ENCODE results near the gene ATF4. TPM values are rescaled to one million over a fixed set of nuclear protein-coding genes. Genes with fewer than 3 reads are reported as not detected.

Gene ATF4
- total RNA-seq, 2 donors from 2014 or later: 262 to 356 TPM

DNA sequence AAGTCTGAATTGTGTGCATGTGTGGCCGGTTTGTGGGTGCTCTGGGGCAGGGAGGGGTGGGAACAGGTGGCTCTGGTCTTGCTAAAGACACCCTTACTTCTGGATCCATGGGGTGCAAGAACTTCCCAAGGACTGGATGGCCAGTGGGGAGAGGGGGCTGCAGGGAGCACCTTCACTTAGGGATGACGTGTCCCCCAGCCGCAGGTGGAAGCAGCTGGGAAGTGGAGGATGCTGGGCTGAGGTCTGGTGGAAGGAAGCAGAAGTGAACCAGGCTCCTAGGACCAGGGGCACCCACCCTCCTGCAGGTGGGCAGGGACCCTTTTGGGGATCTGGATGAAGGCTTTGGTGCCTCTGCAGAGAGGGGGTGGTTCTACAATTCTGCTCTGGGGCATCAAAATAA lies 28.2 kb upstream of the ATF4 start:
- no peaks in the 10 kb centered on the region for H3K36me3 ChIP-seq (replicated peaks in 1 of 2; ENCODE audit: insufficient read depth in 1 of 2, low read depth in 2 of 2)
- TF ChIP-seq POLR2A (IDR thresholded peaks at IDR 0.05) (no peak), CTCF (IDR thresholded peaks at IDR 0.05) (no peak)
- no peak for DNase-seq
- H3K9me3 ChIP-seq: no peaks in the 10 kb centered on the region
- H3K27ac ChIP-seq: no peak overlapping the region
- peaks cover 10% of the 10 kb centered on the region for H3K4me1 ChIP-seq
- no peaks in the 10 kb centered on the region for H3K27me3 ChIP-seq
- intact Hi-C loops (cut with DNase I): no loop called here
- 57 to 58% methylated on average over 2 to 3 of the region's 3 CpGs for WGBS, 2 donors
- no peak overlapping the region for H3K4me3 ChIP-seq
- no peak for ATAC-seq

GRCh38 chr22:39493759-39494158 lies 26.6 kb upstream of the ATF4 start:
- 29 to 40% methylated on average over 4 of the region's 4 CpGs for WGBS, 2 donors
- intact Hi-C loops (cut with DNase I): no loop called here
- Histone ChIP-seq H3K27me3 (no peaks in the 10 kb centered on the region), H3K36me3 (replicated peaks in 1 of 2; ENCODE audit: insufficient read depth in 1 of 2, low read depth in 2 of 2) (no peaks in the 10 kb centered on the region), H3K4me3 (no peak overlapping the region), H3K4me1 (peaks cover 10% of the 10 kb centered on the region), H3K27ac (no peak overlapping the region), H3K9me3 (no peaks in the 10 kb centered on the region)
- ATAC-seq (no peak), DNase-seq (no peak)
- no peak for TF ChIP-seq POLR2A (IDR thresholded peaks at IDR 0.05)

- ATAC-seq (no peak), DNase-seq (no peak)
- Histone ChIP-seq H3K9me3 (no peaks in the 10 kb centered on the region), H3K27ac (no peak overlapping the region), H3K4me3 (no peak overlapping the region), H3K27me3 (no peaks in the 10 kb centered on the region), H3K4me1 (peaks cover 10% of the 10 kb centered on the region), H3K36me3 (replicated peaks in 1 of 2; ENCODE audit: insufficient read depth in 1 of 2, low read depth in 2 of 2) (no peaks in the 10 kb centered on the region)
- WGBS, 2 donors: 74 to 79% methylated on average over 10 of the region's 10 CpGs
- intact Hi-C loops (cut with DNase I): no loop called here
- no peak for TF ChIP-seq POLR2A (IDR thresholded peaks at IDR 0.05)
- no peak for TF ChIP-seq CTCF (IDR thresholded peaks at IDR 0.05)
Measured at GRCh38 chr22:39494471-39495120, 25.8 kb upstream of the ATF4 start.

DNA sequence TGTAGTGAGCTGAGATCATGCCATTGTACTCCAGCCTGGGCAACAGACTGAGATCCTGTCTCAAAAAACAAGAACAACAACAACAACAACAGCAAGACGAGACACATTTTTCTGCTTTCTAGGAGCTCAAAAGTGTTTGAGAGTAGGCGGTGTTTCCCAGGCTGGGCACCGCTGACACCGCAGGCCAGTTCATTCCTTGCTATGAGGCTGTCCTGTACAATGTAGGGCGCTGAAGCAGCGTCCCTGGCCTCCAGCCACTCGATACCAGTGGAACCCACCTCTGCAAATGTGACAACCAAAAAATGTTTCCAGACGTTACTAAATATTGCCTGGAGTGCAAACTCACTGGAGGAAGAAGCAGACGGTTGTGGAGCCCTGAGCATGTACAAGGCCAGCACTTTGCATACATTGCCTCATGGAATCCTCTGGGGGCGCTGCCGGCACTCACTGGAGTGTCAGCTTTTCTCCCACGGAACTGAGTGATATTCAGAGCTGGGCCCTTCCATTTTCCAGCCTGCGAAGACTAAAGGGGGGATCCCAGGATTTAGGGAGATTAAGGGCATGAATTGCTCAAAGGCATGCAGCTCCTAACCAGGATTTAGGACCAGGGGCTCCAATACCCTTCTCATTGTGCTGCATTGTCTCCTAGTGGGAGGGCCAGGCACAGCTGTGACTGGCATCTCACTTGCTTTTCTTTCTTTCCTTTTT lies 24.1 kb upstream of the ATF4 start:
- peaks cover 23% of the 10 kb centered on the region for H3K4me1 ChIP-seq
- WGBS, 2 donors: 38 to 47% methylated on average over 8 to 13 of the region's 13 CpGs
- intact Hi-C loops (cut with DNase I): no loop called here
- no peaks in the 10 kb centered on the region for H3K27me3 ChIP-seq
- no peaks in the 10 kb centered on the region for H3K9me3 ChIP-seq
- H3K4me3 ChIP-seq: no peak overlapping the region
- DNase-seq (peak; percentile 84 to 89 (median 88)), ATAC-seq (peak; percentile 81)
- no peaks in the 10 kb centered on the region for H3K36me3 ChIP-seq (replicated peaks in 1 of 2; ENCODE audit: insufficient read depth in 1 of 2, low read depth in 2 of 2)
- H3K27ac ChIP-seq: peak overlapping the region; percentile 5 to 61 (median 32)
- TF ChIP-seq POLR2A (IDR thresholded peaks at IDR 0.05): no peak
- peak; percentile 75 to 84 (median 78) for TF ChIP-seq CTCF (IDR thresholded peaks at IDR 0.05)

DNA sequence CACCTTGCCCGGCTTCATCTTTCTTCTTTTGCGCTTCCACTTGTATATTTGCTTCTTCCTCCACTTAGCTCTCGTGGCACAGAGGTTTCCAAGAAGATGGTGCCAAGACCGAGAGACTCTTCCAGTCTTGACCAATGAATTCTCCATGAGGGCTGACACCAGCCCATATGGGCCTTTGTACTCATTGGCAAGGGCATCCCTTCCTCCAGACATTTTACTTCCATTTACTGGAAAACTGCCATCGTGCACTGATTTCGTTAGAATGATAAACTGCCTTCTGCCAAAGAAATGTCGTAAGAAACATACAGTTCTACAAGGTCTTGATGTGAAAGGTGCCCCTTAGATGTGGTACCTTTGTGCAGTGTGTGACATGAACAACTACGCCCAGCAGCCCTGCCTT lies 22.9 kb upstream of the ATF4 start:
- WGBS, 2 donors: 84 to 86% methylated on average over 8 of the region's 8 CpGs
- Histone ChIP-seq H3K36me3 (replicated peaks in 1 of 2; ENCODE audit: insufficient read depth in 1 of 2, low read depth in 2 of 2) (no peaks in the 10 kb centered on the region), H3K27ac (no peak overlapping the region), H3K27me3 (no peaks in the 10 kb centered on the region), H3K4me3 (no peak overlapping the region), H3K4me1 (peaks cover 29% of the 10 kb centered on the region), H3K9me3 (no peaks in the 10 kb centered on the region)
- intact Hi-C loops (cut with DNase I): no loop called here
- no peak for DNase-seq
- no peak for ATAC-seq
- TF ChIP-seq CTCF (IDR thresholded peaks at IDR 0.05) (no peak), POLR2A (IDR thresholded peaks at IDR 0.05) (no peak)

Measured in body of pancreas (tissue), 4 donors.